Gastrocnemius medialis (tissue), 4 donors: ENCODE data around the gene SF3A1.

Source experiments
- POLR2A ChIP-seq, 2 donors: fragments of 450-650 bp; IDR thresholded peaks; one replicate each; pipeline ENCODE4 v1.6.1; 2017; ENCODE audit warnings: antibody characterized with exemption in 2 of 2, mild to moderate bottlenecking in 2 of 2, moderate library complexity in 2 of 2
- TF ChIP-seq, protein P1 (sequence below), 5 experiments: fragments of 450-650 bp in 3 of 5; fragments of 200-600 bp in 2 of 5; sonication (generic) in 2 of 5; IDR thresholded peaks in 4 of 5; conservative IDR thresholded peaks in 1 of 5; 1 replicate in 4 of 5; 2 replicates in 1 of 5; pipeline ENCODE4 v1.5.1; 2016 to 2019; ENCODE audit warnings: antibody characterized with exemption in 5 of 5, mild to moderate bottlenecking in 3 of 5, moderate library complexity in 3 of 5

DNA sequence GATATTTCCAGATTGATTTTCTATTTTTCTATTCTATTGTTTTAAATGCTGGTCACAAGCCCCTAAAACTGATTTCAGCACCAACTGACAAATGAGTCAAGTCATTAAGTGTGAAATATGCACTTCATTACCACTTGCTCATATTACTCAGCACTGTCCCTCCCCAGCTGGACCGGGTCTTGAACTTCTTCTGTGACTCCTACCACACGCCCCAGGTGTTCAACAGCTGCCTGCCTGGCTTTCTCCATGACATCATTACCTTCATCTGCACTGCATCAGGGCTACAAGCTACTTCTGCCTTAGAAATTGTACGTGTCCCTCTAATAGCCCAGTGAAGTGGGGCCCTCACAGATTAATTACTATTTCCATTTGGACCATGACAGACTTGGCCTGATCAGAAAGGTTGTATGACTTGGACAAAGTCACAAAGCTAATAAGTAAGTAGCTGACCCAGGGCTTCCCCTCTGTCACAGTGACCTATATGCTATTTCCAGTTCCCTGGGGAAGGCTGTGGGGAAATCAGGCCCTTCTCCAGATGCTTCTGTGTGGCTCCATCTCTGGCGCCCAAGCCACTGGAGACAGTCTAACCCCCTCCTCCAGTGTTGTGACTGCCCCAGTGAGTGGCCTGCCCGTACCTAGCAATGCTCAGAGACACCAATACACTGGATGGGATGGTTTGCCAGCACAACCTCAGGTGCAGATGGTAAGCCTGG is 48.0 kb downstream of the SF3A1 start:
- no peak for TF ChIP-seq POLR2A (IDR thresholded peaks at IDR 0.05)
- TF ChIP-seq, protein P1, sequence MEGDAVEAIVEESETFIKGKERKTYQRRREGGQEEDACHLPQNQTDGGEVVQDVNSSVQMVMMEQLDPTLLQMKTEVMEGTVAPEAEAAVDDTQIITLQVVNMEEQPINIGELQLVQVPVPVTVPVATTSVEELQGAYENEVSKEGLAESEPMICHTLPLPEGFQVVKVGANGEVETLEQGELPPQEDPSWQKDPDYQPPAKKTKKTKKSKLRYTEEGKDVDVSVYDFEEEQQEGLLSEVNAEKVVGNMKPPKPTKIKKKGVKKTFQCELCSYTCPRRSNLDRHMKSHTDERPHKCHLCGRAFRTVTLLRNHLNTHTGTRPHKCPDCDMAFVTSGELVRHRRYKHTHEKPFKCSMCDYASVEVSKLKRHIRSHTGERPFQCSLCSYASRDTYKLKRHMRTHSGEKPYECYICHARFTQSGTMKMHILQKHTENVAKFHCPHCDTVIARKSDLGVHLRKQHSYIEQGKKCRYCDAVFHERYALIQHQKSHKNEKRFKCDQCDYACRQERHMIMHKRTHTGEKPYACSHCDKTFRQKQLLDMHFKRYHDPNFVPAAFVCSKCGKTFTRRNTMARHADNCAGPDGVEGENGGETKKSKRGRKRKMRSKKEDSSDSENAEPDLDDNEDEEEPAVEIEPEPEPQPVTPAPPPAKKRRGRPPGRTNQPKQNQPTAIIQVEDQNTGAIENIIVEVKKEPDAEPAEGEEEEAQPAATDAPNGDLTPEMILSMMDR (IDR thresholded peaks at IDR 0.05 in 4 of 5, conservative IDR thresholded peaks at IDR 0.05 in 1 of 5): no peak
